Fibroblast of skin of left quadriceps (primary cell): ENCODE measurements around the gene CGB3.
"Not testable (repeated sequence)": the region's sequence is repeated elsewhere in the genome, so short reads cannot be mapped to it uniquely, and the experiment has no call there.

Experiments used
- DNase-seq, 2 experiments: peaks; one replicate each; pipeline ENCODE4 v3.0.0-alpha.2; 2013; ENCODE audit warnings: low read depth in 2 of 2

CGB3 gene

DNA sequence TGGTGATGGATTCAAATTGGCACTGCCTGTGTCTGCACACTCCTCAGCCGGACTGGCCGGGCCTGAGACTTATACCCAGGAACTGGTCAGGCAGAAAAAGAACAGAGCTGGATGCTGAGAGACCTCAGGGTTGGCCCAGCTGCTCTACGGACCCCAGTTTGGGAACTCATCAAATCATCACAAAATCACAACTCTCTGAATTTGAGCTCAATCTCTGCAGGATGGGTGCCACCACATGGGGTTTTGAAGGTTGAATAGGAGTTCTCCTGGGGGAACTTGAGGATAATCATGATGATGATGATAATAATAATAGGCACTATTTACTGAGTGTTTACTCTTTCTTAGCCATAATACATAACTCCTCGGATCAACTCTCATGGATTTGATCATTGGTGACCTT lies 18.5 kb upstream of the CGB3 start:
- DNase-seq, result not testable (repeated sequence)

DNA sequence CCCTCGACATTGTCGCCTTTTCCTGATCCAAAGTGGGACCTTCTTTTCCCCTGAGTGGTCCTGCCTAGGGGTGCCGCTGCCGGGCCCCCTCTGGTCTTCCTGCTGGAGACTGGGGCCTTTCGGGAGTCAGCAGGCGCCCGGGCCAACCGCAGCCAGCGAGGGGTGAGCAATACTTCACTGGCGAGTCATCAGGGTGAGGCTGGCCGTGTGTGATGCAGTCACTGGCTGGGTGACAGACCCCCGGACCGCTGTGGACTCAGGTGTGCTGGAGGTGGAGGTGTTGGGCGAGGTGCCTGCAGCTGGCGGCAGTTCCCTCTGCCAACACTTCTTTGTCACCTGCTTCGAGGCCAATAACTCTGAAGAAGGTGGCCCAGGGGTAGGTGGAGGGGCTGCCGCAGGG lies 18.0 kb upstream of the CGB3 start:
- no peak for DNase-seq

- DNase-seq, result not testable (repeated sequence)
Observed at GRCh38 chr19:49039736-49040135, 15.6 kb upstream of the CGB3 start.

DNA sequence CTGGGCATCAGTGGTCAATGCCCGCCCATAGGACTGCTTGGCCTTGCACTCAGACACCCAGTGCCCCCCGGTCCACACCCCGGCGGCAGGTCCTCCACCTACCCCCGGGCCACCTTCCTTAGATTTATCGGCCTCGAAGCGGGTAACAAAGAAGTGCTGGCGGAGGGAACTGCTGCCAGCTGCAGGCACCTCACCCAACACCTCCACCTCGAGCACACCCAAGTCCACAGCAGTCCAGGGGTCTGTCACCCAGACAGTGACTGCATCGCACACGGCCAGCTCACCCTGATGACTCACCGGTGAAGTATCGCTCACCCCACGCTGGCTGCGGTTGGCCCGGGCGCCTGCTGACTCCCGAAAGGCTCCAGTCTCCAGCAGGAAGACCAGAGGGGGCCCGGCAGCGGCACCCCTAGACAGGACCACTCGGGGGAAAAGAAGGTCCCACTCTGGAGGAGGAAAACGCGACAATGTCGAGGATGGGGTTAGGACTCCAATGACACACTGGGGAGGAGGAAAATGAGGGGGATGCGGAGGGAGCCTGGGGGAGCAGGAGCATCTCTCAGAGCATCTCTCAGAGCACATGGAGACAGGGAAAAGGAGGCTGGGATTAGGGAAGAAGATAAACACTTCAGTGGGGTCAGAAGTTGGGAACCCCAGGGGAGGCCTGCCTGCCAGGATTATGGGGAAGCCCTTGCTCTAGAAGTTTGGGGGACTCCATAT lies 14.6 kb upstream of the CGB3 start:
- not testable (repeated sequence) for DNase-seq

GRCh38 chr19:49038111-49038510 lies 14.0 kb upstream of the CGB3 start:
- DNase-seq, result not testable (repeated sequence)

- not testable (repeated sequence) for DNase-seq
Observed at GRCh38 chr19:49036815-49037214, 12.7 kb upstream of the CGB3 start, which contains the start of gene CGB1. Gene CGB1, minus strand, starts transcription at chr19:49036895. Its CDS starts 184 bp downstream, at chr19:49036711.

DNA sequence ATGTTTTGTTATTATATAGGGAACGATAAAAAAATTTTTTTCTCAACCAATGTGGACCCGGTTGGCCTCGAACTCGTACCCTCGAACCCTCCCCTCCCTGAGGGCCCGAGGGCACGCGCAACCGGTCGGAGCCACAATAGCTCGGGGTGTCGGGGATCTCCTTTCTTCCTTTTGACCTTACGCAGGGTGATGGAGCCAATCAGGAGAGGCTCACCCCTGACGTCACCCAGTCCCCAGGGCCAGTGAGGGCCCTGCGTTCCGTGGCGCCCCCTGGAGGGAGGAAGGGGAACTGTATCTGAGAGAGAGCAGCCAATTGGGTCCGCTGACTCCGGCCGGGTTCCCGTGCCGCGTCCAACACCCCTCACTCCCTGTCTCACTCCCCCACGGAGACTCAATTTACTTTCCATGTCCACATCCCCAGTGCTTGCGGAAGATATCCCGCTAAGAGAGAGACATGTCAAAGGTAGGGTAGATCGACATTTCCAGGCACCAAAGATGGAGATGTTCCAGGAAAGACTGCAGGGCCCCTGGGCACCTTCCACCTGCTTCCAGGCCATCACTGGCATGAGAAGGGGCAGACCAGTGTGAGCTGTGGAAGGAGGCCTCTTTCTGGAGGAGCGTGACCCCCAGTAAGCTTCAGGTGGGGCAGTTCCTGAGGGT lies 7.6 kb upstream of the CGB3 start, which contains the start of gene CGB2:
TSS of gene CGB2 (plus strand) at position 249 of the 660 bp plus-strand sequence. CDS start at position 455, 206 bp downstream.
- not testable (repeated sequence) for DNase-seq

DNA sequence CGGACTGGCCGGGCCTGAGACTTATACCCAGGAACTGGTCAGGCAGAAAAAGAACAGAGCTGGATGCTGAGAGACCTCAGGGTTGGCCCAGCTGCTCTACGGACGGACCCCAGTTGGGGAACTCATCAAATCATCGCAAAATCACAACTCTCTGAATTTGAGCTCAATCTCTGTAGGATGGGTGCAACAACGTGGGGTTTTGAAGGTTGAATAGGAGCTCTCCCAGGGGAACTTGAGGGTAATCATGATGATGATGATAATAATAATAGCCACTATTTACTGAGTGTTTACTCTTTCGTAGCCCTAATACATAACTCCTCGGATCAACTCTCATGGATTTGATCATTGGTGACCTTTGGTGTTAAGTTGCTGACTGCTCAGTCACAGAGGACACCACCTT lies 6.2 kb upstream of the CGB3 start:
- not testable (repeated sequence) for DNase-seq

GRCh38 chr19:49029749-49030148 lies 5.6 kb upstream of the CGB3 start:
- DNase-seq, result not testable (repeated sequence)

DNA sequence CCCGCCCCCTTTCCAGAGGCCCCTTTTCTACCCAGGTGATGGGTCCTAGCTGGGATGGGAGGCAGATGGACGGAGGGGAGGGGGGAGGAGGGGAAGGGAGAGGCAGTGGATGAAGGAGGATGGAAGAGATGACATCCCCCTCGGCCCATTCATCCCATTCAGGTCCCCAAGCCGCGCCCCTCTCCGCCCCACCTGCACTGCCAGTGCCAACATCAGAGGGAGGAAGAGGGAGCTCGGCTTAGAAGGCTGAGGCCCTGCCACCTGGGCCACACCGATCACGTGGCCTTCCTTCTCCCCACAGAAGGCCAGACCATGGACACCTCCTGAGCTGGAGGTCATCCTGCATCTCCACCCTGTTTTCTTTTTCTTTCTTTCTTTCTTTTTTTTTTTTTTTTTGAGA lies 4.6 kb upstream of the CGB3 start:
- not testable (repeated sequence) for DNase-seq

DNA sequence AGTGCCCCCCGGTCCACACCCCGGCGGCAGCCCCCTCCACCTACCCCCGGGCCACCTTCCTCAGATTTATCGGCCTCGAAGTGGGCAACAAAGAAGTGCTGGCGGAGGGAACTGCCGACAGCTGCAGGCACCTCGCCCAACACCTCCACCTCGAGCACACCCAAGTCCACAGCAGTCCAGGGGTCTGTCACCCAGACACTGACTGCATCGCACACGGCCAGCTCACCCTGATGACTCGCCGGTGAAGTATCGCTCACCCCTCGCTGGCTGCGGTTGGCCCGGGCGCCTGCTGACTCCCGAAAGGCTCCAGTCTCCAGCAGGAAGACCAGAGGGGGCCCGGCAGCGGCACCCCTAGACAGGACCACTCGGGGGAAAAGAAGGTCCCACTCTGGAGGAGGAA lies 1.5 kb upstream of the CGB3 start:
- not testable (repeated sequence) for DNase-seq

DNA sequence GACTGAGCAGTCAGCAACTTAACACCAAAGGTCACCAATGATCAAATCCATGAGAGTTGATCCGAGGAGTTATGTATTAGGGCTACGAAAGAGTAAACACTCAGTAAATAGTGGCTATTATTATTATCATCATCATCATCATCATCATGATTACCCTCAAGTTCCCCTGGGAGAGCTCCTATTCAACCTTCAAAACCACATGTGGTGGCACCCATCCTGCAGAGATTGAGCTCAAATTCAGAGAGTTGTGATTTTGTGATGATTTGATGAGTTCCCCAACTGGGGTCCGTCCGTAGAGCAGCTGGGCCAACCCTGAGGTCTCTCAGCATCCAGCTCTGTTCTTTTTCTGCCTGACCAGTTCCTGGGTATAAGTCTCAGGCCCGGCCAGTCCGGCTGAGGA lies 955 bp upstream of the CGB3 start:
- DNase-seq, result not testable (repeated sequence)

- DNase-seq, result no peak
Observed at GRCh38 chr19:49022116-49022515, 2.0 kb downstream of the CGB3 start.

DNA sequence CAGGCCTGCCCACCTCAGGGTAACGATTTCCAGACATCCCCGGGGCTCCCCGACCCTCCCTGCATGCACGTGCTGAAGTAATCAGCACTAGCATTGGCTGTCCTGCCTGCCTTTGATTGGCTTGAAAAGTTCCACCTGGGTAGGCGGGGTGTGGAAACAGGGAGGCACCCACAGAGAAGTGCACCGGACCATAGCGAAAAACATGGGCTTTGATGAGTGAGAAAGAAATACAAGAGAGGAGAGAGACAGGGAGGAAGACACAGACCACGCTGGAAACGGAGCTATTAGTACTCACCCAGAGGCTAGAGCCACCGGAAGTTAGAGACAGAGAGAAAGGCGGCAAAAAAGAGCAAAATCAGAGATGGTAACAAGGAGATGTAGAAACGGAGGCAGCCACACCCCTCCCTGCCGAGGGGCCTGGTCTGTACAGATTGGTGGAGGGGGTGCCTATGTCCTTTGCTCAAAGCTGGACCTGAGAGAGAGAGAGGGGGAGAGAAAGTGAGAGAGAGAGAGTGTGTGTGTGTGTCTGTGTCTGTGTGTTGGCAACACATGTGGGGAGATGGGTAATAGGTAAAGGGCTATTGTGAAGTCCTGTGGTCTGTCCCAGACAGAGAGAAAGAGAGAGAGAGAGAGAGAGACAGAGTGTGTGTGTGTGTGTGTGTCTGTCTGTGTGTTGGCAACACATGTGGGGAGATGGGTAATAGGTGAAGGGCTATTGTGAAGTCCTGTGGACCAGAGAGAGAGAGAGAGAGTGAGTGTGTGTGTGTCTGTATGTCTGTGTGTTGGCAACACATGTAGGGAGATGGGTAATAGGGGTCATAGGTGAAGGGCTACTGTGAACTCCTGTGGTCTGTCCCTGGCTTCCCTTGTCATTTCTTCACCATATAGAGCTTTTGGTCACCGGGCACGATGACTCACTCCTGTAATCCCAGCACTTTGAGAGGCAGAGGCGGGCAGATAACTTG lies 2.9 kb downstream of the CGB3 start:
- no peak for DNase-seq

- DNase-seq, result no peak
Observed at GRCh38 chr19:49020342-49020741, 3.8 kb downstream of the CGB3 start.

DNA sequence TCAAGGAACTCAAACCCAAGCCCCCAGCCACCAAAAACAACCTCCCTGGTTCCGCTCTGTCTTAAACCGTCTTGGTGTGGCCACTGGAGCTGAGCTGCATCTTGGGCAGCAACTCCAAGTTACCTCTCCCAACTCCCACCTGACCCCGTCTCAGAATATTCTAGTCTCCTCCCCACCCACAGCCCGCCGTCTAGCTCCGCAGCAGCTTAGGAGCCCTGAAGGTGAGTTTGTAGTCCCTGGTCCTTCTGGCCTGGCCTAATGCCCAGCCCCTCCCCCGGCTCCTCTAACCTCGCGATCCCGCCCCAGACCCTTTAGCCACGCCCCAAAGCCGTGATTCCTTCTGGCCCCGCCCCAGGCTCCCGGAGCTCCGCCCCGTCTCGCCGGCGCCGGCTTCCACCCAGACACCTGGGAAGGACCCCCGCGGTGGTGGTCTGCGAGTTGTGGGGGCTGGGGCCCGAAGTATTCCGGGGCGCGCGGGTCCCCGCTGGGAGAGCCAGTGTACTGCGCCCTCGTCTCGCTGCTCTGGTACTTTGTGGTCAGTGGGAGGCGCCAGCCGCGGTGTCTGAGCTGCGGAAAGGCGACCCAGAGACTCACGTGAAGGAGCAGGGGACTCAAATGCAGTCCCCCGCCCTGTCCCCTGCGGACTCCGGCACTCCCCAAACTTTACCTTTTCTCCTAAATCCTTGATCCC lies 4.7 kb downstream of the CGB3 start:
- DNase-seq, result no peak

DNA sequence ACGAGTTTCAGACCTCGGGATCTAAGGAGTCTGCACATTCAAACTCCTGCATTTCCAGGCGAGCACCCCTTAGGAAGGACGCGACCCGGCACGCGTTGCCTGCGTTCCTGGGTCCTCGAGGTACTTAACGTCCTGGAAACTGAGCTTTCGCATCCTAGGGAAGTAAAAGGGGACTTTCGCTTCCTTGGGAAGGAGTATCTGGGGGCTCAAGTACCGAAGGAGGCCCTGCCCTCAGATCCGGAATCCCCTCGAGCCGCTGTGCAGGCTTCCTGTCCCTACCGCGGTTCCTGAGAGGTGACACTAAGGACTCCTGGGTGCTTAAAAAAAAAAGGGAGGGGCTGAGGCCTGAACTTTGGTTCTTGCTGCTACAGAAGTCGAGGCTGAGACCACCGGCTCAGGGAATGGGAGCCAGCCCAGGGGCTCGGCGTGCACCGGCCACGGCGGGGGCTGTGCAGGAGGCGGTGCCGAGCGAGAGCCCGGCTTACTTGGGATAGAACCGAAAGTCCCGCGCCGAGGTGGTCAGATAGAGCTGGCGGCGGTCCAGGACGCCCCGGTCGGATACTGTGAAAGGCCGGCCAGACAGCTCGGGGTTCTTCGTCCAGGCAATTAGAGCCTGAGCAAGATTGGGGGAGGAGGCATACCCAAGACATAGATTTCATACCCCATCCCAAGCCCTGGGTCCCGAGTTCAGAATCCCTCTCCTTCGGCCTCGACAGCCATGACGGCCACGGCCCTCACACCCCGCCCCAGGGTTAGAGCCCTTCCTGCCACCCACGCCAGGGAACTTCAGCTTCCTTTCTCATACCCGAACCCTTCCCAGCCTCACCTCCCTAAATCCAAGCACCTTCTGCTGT lies 5.5 kb downstream of the CGB3 start:
- not testable (repeated sequence) for DNase-seq

DNA sequence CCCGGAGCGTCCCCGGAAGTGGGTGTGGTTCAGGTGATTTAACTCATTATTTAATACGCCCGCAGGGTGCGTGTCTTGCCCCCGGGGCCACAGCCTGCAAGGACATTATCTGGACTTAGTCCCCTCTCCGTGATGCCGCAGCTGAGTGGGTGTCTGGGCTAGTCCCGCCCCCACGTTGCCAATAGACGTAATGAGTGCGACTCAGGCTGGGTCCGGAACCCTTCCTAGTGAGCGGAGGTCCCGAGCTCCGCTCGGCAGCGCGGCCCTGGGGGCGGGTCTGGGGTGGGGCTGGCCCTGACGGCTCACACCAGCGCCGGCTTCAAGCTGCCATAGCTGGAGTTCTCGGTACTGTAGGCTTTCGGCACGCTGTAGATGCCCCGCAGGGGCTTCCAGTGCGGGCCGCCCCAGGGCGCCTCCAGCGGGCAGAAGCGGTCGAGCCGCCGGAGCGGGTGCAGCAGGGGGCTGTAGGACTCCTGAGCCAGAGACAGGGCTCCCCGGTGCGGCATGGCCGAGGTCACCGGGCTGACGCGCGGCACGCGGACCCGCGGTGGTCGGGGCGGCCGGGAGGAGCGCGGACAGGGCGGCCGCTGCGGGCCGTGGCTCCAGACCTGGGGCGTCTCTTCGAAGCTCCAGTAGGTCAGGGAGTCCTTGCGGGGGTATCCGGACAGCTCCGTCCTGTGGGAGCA lies 6.3 kb downstream of the CGB3 start:
- peak; percentile 26 to 27 for DNase-seq

GRCh38 chr19:49017041-49017665 lies 7.0 kb downstream of the CGB3 start, which contains the start of gene LHB:
Gene LHB, minus strand, starts transcription at chr19:49017091. Its CDS starts 10 bp downstream, at chr19:49017081.
- DNase-seq, result no peak
